Nephron (organoid): ENCODE measurements around the gene TPM2.

Experiments
- H3K27ac Mint-ChIP-seq, 3 experiments: 2 replicates each; pipeline ENCODE4 v1.8.0; 2020; ENCODE audit warnings: mixed read lengths in 3 of 3, mild to moderate bottlenecking in 2 of 3, moderate library complexity in 1 of 3
- H3K27me3 Mint-ChIP-seq: 2 replicates; pipeline ENCODE4 v1.8.0; 2021; ENCODE audit warnings: low read depth, mild to moderate bottlenecking, moderate library complexity, mixed read lengths
- H3K36me3 Mint-ChIP-seq: 2 replicates; pipeline ENCODE4 v1.8.0; 2020; ENCODE audit warnings: low read depth, mixed read lengths
- H3K4me1 Mint-ChIP-seq: 2 replicates; pipeline ENCODE4 v1.8.0; 2020; ENCODE audit warnings: mixed read lengths
- H3K4me3 Mint-ChIP-seq, 3 experiments: 2 replicates each; pipeline ENCODE4 v1.8.0; 2020; ENCODE audit warnings: mild to moderate bottlenecking in 3 of 3, mixed read lengths in 3 of 3, moderate library complexity in 2 of 3
- H3K9me3 Mint-ChIP-seq: 2 replicates; pipeline ENCODE4 v1.8.0; 2020; ENCODE audit warnings: mixed read lengths
- TF ChIP-seq, protein P1 (sequence below), 3 experiments: fragments of 200-600 bp; sonication (generic); IDR thresholded peaks; one replicate each; pipeline ENCODE4 v1.5.0; 2021; ENCODE audit warnings: antibody characterized with exemption in 3 of 3; ENCODE audit not compliant: unreplicated experiment in 3 of 3

TPM2 gene

DNA sequence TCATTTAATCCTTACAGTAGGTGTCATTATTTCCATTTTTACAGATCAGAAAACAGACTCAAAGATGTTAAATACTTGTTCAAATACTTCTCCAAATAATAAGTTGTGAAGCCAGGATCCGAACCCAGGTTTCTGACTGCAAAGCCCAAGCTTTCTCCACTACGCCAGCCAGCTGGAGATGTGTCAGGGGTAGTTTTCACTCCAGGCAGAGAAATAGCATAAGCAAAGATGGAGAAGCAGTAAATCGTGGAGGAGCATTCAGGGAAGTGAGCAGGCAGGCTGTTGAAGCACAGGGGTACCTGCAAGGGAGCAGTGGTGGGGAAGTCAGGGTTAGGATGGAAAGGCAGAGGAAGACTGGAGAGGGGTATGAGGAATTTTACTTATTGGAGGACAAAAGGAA lies 39.4 kb upstream of the TPM2 start:
- peaks cover 8% of the 10 kb centered on the region for H3K4me1 Mint-ChIP-seq
- no peaks in the 10 kb centered on the region for H3K9me3 Mint-ChIP-seq
- peaks cover 29% of the 10 kb centered on the region for H3K36me3 Mint-ChIP-seq
- no peak overlapping the region for H3K4me3 Mint-ChIP-seq
- no peak overlapping the region for H3K27ac Mint-ChIP-seq
- TF ChIP-seq, protein P1, sequence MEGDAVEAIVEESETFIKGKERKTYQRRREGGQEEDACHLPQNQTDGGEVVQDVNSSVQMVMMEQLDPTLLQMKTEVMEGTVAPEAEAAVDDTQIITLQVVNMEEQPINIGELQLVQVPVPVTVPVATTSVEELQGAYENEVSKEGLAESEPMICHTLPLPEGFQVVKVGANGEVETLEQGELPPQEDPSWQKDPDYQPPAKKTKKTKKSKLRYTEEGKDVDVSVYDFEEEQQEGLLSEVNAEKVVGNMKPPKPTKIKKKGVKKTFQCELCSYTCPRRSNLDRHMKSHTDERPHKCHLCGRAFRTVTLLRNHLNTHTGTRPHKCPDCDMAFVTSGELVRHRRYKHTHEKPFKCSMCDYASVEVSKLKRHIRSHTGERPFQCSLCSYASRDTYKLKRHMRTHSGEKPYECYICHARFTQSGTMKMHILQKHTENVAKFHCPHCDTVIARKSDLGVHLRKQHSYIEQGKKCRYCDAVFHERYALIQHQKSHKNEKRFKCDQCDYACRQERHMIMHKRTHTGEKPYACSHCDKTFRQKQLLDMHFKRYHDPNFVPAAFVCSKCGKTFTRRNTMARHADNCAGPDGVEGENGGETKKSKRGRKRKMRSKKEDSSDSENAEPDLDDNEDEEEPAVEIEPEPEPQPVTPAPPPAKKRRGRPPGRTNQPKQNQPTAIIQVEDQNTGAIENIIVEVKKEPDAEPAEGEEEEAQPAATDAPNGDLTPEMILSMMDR (IDR thresholded peaks at IDR 0.05; ENCODE audit: unreplicated experiment in 3 of 3) = no peak
- no peaks in the 10 kb centered on the region for H3K27me3 Mint-ChIP-seq

DNA sequence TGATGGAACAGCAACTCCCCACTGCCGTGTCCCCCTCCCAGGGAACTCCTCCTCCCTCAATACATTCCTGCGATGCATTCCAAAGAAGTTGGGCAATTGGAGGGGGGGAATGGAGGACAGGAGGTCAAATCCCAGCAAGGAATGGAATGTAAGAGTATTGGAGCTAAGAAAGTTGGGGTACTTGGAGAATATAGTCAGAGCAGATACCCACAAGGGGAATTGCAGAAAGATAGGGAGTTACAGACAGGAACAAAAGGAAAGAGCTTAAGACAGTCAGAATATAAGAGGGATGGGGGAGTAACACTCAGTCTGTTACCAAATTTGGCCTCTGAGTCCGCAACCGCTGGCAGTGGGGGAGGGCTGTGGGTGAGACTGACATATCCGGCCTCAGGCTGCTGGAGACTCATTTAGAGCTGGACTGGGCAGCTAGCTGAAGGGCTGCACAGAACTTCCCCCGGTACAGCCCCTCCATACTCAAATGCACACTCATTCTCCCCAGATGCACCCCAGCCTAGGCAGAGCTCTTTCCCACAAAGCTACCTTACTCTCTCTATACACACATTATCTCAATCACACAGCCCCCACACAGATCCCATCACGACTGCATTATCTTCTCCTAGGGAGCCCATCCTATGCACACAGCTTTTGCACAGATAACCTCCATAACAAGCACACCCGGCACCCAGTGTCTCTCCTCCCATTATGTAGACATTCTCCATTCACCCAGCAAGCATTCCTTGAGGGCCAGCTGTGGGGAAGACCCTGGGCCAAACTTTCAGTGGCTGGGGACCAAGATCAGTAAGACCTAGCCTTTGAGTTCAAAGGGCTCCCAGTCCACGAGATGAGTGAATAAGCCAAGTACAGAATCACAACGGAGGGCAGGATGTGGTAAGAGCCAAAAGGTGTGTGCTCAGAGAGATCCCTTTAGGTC lies 38.6 kb upstream of the TPM2 start:
- no peak overlapping the region for H3K4me3 Mint-ChIP-seq

DNA sequence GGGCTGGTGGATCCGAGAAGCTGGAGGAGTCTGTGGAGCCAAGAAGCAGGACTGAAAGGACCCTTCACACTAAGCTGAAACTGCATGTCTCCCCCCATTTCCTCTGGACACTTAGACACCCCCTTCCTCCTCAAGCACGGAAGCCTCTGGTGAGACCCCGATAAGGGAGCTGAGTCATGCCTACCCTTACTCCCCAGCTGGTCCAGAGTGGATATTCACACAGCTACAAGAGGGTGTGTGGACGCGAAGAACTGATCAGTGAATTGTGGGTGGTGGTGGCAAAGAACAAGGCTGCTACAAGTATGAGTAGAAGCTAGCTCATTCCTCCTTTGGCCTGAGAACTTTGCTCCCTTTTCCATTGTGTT lies 37.9 kb upstream of the TPM2 start:
- no peaks in the 10 kb centered on the region for H3K4me1 Mint-ChIP-seq
- TF ChIP-seq, protein P1 (IDR thresholded peaks at IDR 0.05; ENCODE audit: unreplicated experiment in 3 of 3) = no peak
- H3K27ac Mint-ChIP-seq = no peak overlapping the region
- no peak overlapping the region for H3K4me3 Mint-ChIP-seq
- H3K9me3 Mint-ChIP-seq = no peaks in the 10 kb centered on the region
- H3K36me3 Mint-ChIP-seq = peaks cover 36% of the 10 kb centered on the region
- H3K27me3 Mint-ChIP-seq = no peaks in the 10 kb centered on the region

More for the DNA sequence above, 38.6 kb upstream of the TPM2 start:
- H3K36me3 Mint-ChIP-seq = peaks cover 34% of the 10 kb centered on the region
- H3K9me3 Mint-ChIP-seq = no peaks in the 10 kb centered on the region
- TF ChIP-seq, protein P1 (IDR thresholded peaks at IDR 0.05; ENCODE audit: unreplicated experiment in 3 of 3) = no peak
- H3K27ac Mint-ChIP-seq = no peak overlapping the region
- H3K27me3 Mint-ChIP-seq = no peaks in the 10 kb centered on the region
- H3K4me1 Mint-ChIP-seq = peaks cover 5% of the 10 kb centered on the region

DNA sequence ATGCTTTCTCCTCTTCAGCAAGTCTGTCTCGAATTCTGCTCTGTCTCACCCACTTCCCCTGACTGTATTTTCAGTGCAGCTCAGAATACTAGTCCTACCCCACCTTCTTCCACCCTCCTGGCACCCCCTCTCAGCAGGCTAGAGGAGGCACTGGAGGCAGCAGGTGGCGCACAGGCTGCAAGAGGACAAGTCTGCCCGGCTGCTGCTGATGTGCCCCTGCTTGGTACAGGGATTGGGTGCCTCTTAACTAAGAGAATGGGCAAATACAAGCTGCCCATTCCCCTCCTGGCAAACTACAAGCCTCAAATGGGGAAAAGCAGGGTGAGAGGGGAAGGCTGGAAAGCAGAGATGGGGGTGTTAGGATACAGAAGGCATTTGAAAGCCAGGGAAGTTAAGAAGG lies 37.2 kb upstream of the TPM2 start:
- H3K9me3 Mint-ChIP-seq = no peaks in the 10 kb centered on the region
- TF ChIP-seq, protein P1 (IDR thresholded peaks at IDR 0.05; ENCODE audit: unreplicated experiment in 3 of 3) = no peak
- H3K4me3 Mint-ChIP-seq = peak overlapping the region in 2 of 3 experiments; percentile 62 to 68
- H3K4me1 Mint-ChIP-seq = no peaks in the 10 kb centered on the region
- H3K27ac Mint-ChIP-seq = no peak overlapping the region
- peaks cover 43% of the 10 kb centered on the region for H3K36me3 Mint-ChIP-seq
- no peaks in the 10 kb centered on the region for H3K27me3 Mint-ChIP-seq

DNA sequence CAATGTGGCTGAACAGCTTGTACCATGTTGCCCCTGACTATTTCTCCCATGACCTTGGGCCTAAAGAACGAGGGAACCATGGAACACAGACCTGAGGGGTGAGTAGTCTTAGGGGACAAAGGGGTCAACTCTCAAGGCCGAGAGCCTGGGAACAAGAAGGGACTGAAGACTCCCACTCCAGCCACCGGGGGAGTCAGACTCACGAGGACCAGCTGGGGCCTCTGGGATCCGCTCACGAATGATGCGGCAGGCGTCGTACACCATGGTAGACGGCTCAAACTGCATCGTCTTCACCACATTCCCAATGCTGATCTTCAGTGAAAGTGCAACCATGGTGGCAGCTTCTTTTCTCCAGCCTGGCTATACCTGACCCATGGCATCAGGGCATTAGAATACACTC lies 35.6 kb upstream of the TPM2 start:
- H3K4me3 Mint-ChIP-seq = no peak overlapping the region

More for the DNA sequence above, 35.6 kb upstream of the TPM2 start:
- H3K27me3 Mint-ChIP-seq = no peaks in the 10 kb centered on the region
- TF ChIP-seq, protein P1 (IDR thresholded peaks at IDR 0.05; ENCODE audit: unreplicated experiment in 3 of 3) = no peak
- H3K4me1 Mint-ChIP-seq = no peaks in the 10 kb centered on the region
- H3K27ac Mint-ChIP-seq = peak overlapping the region in 2 of 3 experiments; percentile 68 to 71
- H3K36me3 Mint-ChIP-seq = peaks cover 56% of the 10 kb centered on the region
- no peaks in the 10 kb centered on the region for H3K9me3 Mint-ChIP-seq
